HG03159 (cell line): Measurements from ENCODE around the gene MACROH2A2.
"Not testable (repeated sequence)": the region's sequence is repeated elsewhere in the genome, so short reads cannot be mapped to it uniquely, and the experiment has no call there.

Experiments
- ATAC-seq: cut with Tn5 transposase; IDR thresholded peaks from one replicate; pipeline ENCODE4 v1.9.1; 2021; ENCODE audit warnings: mild to moderate bottlenecking, moderate library complexity; ENCODE audit not compliant: unreplicated experiment

The MACROH2A2 gene

GRCh38 chr10:70066190-70066589, 13.5 kb downstream of the MACROH2A2 start:
- no peak for ATAC-seq

- ATAC-seq = no peak
Observed at GRCh38 chr10:70067586-70067985, 14.9 kb downstream of the MACROH2A2 start.

- no peak for ATAC-seq
Observed at GRCh38 chr10:70068925-70069324, 16.3 kb downstream of the MACROH2A2 start.

- ATAC-seq = no peak
Observed at GRCh38 chr10:70069346-70069745, 16.7 kb downstream of the MACROH2A2 start.

GRCh38 chr10:70070834-70071233, 18.2 kb downstream of the MACROH2A2 start:
- ATAC-seq = no peak

- ATAC-seq = no peak
Observed at GRCh38 chr10:70074165-70074564, 21.5 kb downstream of the MACROH2A2 start.

GRCh38 chr10:70074971-70075370, 22.3 kb downstream of the MACROH2A2 start:
- ATAC-seq = no peak

- ATAC-seq = no peak
Observed at GRCh38 chr10:70078329-70078728, 25.7 kb downstream of the MACROH2A2 start.

- no peak for ATAC-seq
Observed at GRCh38 chr10:70078937-70079336, 26.3 kb downstream of the MACROH2A2 start.

GRCh38 chr10:70080789-70081188, 28.1 kb downstream of the MACROH2A2 start:
- not testable (repeated sequence) for ATAC-seq

GRCh38 chr10:70084189-70084588, 31.5 kb downstream of the MACROH2A2 start:
- ATAC-seq = no peak

GRCh38 chr10:70085975-70086613, 33.4 kb downstream of the MACROH2A2 start:
- ATAC-seq = no peak

GRCh38 chr10:70087616-70088307, 35.1 kb downstream of the MACROH2A2 start:
- ATAC-seq = no peak

- no peak for ATAC-seq
Observed at GRCh38 chr10:70088308-70088698, 35.7 kb downstream of the MACROH2A2 start.

- no peak for ATAC-seq
Observed at GRCh38 chr10:70090013-70090412, 37.4 kb downstream of the MACROH2A2 start.

GRCh38 chr10:70090951-70091350, 38.3 kb downstream of the MACROH2A2 start:
- ATAC-seq = no peak

- ATAC-seq = no peak
Observed at GRCh38 chr10:70092389-70092718, 39.7 kb downstream of the MACROH2A2 start.

- ATAC-seq = no peak
Observed at GRCh38 chr10:70093335-70093944, 40.8 kb downstream of the MACROH2A2 start.

GRCh38 chr10:70094250-70094649, 41.6 kb downstream of the MACROH2A2 start:
- no peak for ATAC-seq

GRCh38 chr10:70096016-70096704, 43.5 kb downstream of the MACROH2A2 start:
- no peak for ATAC-seq

GRCh38 chr10:70096705-70097420, 44.2 kb downstream of the MACROH2A2 start:
- no peak for ATAC-seq
